A673 (cell line): Measurements from ENCODE around the gene CLASRP. TPM values are rescaled to one million over a fixed set of nuclear protein-coding genes. Genes with fewer than 3 reads are reported as not detected.

Source experiments
- BruUV-seq: library from RNA; stranded (reverse); fragments of 400-500 nt; replicated peaks from 2 replicates; lab custom pipeline; 2021; lab: Mats Ljungman, UMichigan
- CTCF ChIA-PET: fragments of 300-600 bp; sonication (Branson Sonifier 250); formaldehyde crosslinking; loops from one replicate; lab custom pipeline; 2022; ENCODE audit warnings: antibody characterized with exemption; lab: Charles Lee
- POLR2A ChIA-PET: fragments of 300-600 bp; sonication (Branson Sonifier 250); formaldehyde crosslinking; loops from one replicate; lab custom pipeline; 2022; ENCODE audit warnings: antibody characterized with exemption; ENCODE audit not compliant: low non-redundant PET; lab: Charles Lee
- DNase-seq: peaks from one replicate; pipeline ENCODE4 v3.0.0-alpha.2; 2015; ENCODE audit warnings: low spot score
- H3K27ac ChIP-seq: fragments of 200-600 bp; sonication (generic); 2 replicates; pipeline ENCODE4 v1.5.1; 2016; ENCODE audit warnings: mixed run types, low read depth, mild to moderate bottlenecking, mixed read lengths, antibody characterized with exemption, low read length; ENCODE audit not compliant: poor library complexity, severe bottlenecking
- H3K27me3 ChIP-seq: fragments of 200-600 bp; sonication (generic); replicated peaks from 2 replicates; pipeline ENCODE4 v1.6.1; 2017; ENCODE audit warnings: mixed run types, low read depth, mild to moderate bottlenecking, mixed read lengths, antibody characterized with exemption, low read length; ENCODE audit not compliant: insufficient read depth, poor library complexity
- H3K36me3 ChIP-seq: fragments of 200-600 bp; sonication (generic); 2 replicates; pipeline ENCODE4 v1.6.1; 2016; ENCODE audit warnings: mixed run types, mild to moderate bottlenecking, mixed read lengths, antibody characterized with exemption, low read length; ENCODE audit not compliant: insufficient read depth, poor library complexity, severe bottlenecking
- H3K4me1 ChIP-seq: fragments of 200-600 bp; sonication (generic); 2 replicates; pipeline ENCODE4 v1.6.1; 2017; ENCODE audit warnings: mixed run types, mild to moderate bottlenecking, mixed read lengths, antibody characterized with exemption, low read length; ENCODE audit not compliant: insufficient read depth, poor library complexity, severe bottlenecking
- H3K4me3 ChIP-seq: fragments of 200-600 bp; sonication (generic); 2 replicates; pipeline ENCODE4 v1.5.1; 2016; ENCODE audit warnings: low read depth, mixed run types, mild to moderate bottlenecking, mixed read lengths, low read length; ENCODE audit not compliant: poor library complexity, severe bottlenecking
- H3K9me3 ChIP-seq: fragments of 200-600 bp; sonication (generic); 2 replicates; pipeline ENCODE4 v1.6.1; 2016; ENCODE audit warnings: mixed run types, low read depth, mild to moderate bottlenecking, mixed read lengths, antibody characterized with exemption, low read length; ENCODE audit not compliant: poor library complexity, severe bottlenecking
- CTCF ChIP-seq: fragments of 300-800, 200-600 bp; sonication (generic); conservative IDR thresholded peaks from 2 replicates; pipeline ENCODE4 v1.5.1; 2017; ENCODE audit warnings: low read depth, mild to moderate bottlenecking, antibody characterized with exemption, low read length, moderate library complexity, mixed read lengths
- EZH2 ChIP-seq: fragments of 200-600 bp; sonication (generic); IDR thresholded peaks from 2 replicates; pipeline ENCODE4 v1.6.1; 2017; ENCODE audit warnings: borderline replicate concordance, low read depth, mild to moderate bottlenecking, mixed read lengths, antibody characterized with exemption, low read length; ENCODE audit not compliant: poor library complexity, severe bottlenecking
- intact Hi-C: fragments of 100-400 bp; cut with micrococcal nuclease; formaldehyde crosslinking; loops from one replicate; pipeline ENCODE4 v1.10.0; 2022; ENCODE audit not compliant: unreplicated experiment
- total RNA-seq: library from RNA; stranded (reverse); gene quantifications from 2 replicates; pipeline ENCODE4 v1.2.3, GENCODE V29; 2021

Gene CLASRP
- total RNA-seq, 1 experiment from 2014 or later: 104 TPM

DNA sequence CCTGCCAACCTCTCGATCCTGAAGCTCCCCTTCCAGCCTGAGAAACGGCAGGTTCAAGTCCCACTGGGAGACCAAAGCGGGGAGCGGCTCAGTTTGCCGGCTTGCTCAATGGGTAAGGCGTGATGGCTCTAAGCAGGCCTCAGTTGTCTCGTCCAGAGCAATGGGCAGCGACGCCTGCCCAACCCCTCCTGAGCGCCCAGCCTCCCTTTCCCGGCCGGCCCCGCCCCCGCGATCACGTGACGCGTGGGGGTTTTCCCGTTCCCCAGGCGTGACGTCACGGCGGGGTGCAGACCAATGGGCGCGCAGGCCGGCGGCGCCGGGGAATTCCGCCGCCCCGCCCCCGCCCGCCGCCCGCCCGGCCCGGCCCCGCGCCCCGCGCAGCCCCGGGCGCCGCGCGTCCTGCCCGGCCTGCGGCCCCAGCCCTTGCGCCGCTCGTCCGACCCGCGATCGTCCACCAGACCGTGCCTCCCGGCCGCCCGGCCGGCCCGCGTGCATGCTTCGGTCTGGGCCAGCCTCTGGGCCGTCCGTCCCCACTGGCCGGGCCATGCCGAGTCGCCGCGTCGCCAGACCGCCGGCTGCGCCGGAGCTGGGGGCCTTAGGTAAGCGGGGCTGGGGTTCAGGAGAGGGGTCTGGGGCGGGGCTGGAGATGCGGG is 37.6 kb upstream of the CLASRP start, which contains the start of gene RELB:
Gene RELB, plus strand, starts transcription at position 378 of the 653 bp plus-strand sequence. Its CDS starts 116 bp downstream, at position 494.
- no peak for TF ChIP-seq EZH2
- no peak for TF ChIP-seq CTCF
- CTCF ChIA-PET: interaction anchor here (0.6 kb wide), 2 partner anchors 11 to 312 kb away, joined by 3 to 15 read pairs; no protein-coding TSS in a partner anchor

GRCh38 chr19:45003485-45003884 is 35.4 kb upstream of the CLASRP start:
- ChIA-PET CTCF (interaction anchor here (0.6 kb wide), 1 partner anchor 245 kb away, joined by 9 read pairs; no protein-coding TSS in a partner anchor), POLR2A (no interaction called here)
- no peaks in the 10 kb centered on the region for H3K9me3 ChIP-seq
- H3K27me3 ChIP-seq: no peaks in the 10 kb centered on the region
- DNase-seq: no peak
- H3K27ac ChIP-seq: no peak overlapping the region
- no peak overlapping the region for H3K4me3 ChIP-seq
- intact Hi-C loops: loop anchor here (5.0 kb wide), 1 partner anchor 89 kb away; the partner anchor contains the start of gene PPP1R37
- H3K36me3 ChIP-seq: no peaks in the 10 kb centered on the region
- no TSS peak for BruUV-seq
- no peak for TF ChIP-seq CTCF
- no peak for TF ChIP-seq EZH2
- peaks cover 6% of the 10 kb centered on the region for H3K4me1 ChIP-seq

More for the DNA sequence above, 37.6 kb upstream of the CLASRP start, which contains the start of gene RELB:
- Histone ChIP-seq H3K27me3 (no peaks in the 10 kb centered on the region), H3K9me3 (no peaks in the 10 kb centered on the region), H3K4me3 (peak within 1 kb of the TSS; percentile 79), H3K36me3 (no peaks in the 10 kb centered on the region), H3K27ac (peak within 1 kb of the TSS; percentile 89), H3K4me1 (peaks cover 6% of the 10 kb centered on the region)
- DNase-seq: peak; percentile 93
- intact Hi-C loops: loop anchor here (5.0 kb wide), 1 partner anchor 91 kb away; the partner anchor contains the start of gene PPP1R37
- no TSS peak for BruUV-seq
- POLR2A ChIA-PET: interaction anchor here (0.6 kb wide), 1 partner anchor 405 kb away, joined by 3 read pairs; no protein-coding TSS in a partner anchor

GRCh38 chr19:45005787-45006186 is 33.1 kb upstream of the CLASRP start:
- H3K27me3 ChIP-seq: no peaks in the 10 kb centered on the region
- H3K27ac ChIP-seq: no peak overlapping the region
- ChIA-PET POLR2A (no interaction called here), CTCF (no interaction called here)
- no peaks in the 10 kb centered on the region for H3K9me3 ChIP-seq
- H3K4me3 ChIP-seq: no peak overlapping the region
- no peak for DNase-seq
- BruUV-seq: no TSS peak
- TF ChIP-seq CTCF: no peak
- no peak for TF ChIP-seq EZH2
- H3K4me1 ChIP-seq: peaks cover 6% of the 10 kb centered on the region
- intact Hi-C loops: no loop called here
- no peaks in the 10 kb centered on the region for H3K36me3 ChIP-seq
